Measurements from ENCODE around the gene ACER3.

DNA sequence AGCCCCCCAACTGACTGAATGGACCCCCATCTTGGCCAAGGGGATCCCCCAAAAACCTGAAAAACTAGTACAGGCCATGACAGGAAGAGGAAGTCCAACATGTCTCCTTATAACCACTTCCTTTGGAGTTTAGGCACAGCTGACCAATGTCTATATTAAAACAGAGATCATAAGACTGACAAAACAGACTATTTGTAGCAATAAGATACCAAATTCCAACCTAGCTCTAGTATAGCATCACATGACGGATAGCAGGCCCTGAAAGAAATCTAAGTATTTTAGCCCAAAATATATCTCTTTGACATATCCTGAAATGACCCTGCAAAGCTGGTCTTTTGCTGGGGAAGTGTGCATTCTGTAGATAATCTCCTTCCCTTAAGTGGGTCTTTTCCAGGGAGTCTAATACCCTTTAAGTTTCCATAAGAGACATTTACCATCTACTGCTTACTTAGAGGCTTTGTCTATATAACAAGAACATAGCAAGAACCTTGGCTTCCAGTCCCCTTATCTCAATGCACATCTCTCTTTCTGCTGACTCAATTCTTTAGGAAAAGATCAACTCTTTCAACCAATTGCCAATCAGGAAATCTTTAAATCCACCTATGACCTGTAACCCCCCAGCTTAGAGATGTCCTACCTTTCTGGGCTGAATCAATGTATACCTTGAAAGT, 34.9 kb upstream of the ACER3 start:
- TF ChIP-seq POLR2AphosphoS5 (IDR thresholded peaks at IDR 0.05; ENCODE audit: insufficient read depth in 1 of 2, low read depth in 1 of 2) (no peak), POLR2A (IDR thresholded peaks at IDR 0.05) (no peak)
- TF ChIP-seq, protein P1, sequence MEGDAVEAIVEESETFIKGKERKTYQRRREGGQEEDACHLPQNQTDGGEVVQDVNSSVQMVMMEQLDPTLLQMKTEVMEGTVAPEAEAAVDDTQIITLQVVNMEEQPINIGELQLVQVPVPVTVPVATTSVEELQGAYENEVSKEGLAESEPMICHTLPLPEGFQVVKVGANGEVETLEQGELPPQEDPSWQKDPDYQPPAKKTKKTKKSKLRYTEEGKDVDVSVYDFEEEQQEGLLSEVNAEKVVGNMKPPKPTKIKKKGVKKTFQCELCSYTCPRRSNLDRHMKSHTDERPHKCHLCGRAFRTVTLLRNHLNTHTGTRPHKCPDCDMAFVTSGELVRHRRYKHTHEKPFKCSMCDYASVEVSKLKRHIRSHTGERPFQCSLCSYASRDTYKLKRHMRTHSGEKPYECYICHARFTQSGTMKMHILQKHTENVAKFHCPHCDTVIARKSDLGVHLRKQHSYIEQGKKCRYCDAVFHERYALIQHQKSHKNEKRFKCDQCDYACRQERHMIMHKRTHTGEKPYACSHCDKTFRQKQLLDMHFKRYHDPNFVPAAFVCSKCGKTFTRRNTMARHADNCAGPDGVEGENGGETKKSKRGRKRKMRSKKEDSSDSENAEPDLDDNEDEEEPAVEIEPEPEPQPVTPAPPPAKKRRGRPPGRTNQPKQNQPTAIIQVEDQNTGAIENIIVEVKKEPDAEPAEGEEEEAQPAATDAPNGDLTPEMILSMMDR (IDR thresholded peaks at IDR 0.05), result no peak
